ENCODE data around the gene NAPSA.
"Not testable (repeated sequence)": the region's sequence is repeated elsewhere in the genome, so short reads cannot be mapped to it uniquely, and the experiment has no call there.

The NAPSA gene

GRCh38 chr19:50329926-50330294, 35.5 kb downstream of the NAPSA start:
- DNase-seq, result not testable (repeated sequence)

GRCh38 chr19:50329146-50329925, 36.1 kb downstream of the NAPSA start, which contains the start of gene KCNC3:
Gene KCNC3 (minus strand): TSS chr19:50329377. CDS start chr19:50329082, 295 bp downstream.
- peak; percentile 100 for DNase-seq

DNA sequence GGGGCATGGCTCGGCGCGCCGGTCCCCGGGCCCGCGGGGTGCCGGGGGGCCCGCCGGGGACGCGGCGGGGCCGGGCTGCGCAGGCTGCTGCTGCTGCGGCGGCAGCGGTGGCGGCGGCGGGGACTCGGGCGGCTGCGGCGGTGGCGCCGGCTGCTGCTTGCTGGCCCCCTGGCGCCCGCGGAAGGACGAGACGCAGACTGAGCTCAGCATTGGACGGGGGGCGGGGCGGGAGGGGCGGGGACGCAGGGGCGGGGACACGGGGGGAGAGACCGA, 36.6 kb downstream of the NAPSA start:
- no peak for DNase-seq

- DNase-seq, result peak; percentile 57
These were observed 37.1 kb downstream of the NAPSA start for GRCh38 chr19:50328224-50328872.

- no peak for DNase-seq
These were observed 37.8 kb downstream of the NAPSA start for GRCh38 chr19:50327461-50328223.

DNA sequence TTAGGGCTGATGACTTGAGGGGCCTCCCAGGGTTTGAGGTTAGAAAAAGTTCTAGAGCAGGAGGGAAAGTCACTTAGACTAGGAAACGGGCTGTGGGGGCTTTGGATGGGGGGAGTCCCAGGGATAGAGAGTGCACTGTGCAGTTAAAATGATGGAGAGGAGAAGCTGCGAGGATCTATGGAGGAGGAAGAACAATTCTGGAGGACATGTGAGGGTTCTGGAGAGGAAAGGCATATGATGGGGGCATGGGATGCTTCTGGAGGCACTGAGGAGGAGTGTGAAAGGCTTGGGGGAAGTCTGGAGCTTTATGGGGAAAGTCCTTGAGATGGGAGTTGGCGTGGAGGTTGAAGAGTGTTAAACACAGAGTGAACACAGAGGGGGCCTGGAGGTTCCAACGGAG, 38.4 kb downstream of the NAPSA start:
- DNase-seq, result no peak

DNA sequence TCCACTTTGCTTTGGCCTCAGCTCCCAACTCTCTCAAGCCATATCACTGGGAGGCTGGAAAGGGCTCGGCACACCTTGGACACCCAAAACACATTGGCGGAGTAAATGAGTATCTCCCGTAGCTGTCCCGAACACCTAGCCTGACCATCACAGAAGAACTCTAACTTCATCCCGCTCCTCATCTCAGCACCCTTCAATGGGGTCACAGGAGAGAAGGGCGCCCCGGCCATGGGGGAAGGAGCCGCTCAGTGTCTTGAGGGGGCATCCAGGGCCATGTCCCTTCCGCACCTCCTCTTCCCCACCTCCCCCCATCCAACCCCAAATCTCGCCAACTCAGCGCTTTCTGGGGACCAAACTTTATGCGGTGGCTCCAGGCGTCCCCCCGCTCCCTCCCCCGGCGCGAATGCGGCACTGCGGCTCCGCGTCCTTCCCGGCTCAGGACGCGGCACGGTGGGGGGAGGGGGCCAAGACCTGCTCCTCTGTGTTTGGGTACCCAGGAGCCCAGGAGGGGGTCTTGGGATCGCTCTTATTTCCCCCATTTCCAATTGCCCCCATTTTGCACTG, 39.3 kb downstream of the NAPSA start:
- DNase-seq, result no peak

- DNase-seq, result peak; percentile 93
These were observed 39.9 kb downstream of the NAPSA start for GRCh38 chr19:50325310-50326100.

- DNase-seq, result no peak
These were observed 41.1 kb downstream of the NAPSA start for GRCh38 chr19:50324331-50324730.

GRCh38 chr19:50323782-50324133, 41.7 kb downstream of the NAPSA start:
- no peak for DNase-seq

DNA sequence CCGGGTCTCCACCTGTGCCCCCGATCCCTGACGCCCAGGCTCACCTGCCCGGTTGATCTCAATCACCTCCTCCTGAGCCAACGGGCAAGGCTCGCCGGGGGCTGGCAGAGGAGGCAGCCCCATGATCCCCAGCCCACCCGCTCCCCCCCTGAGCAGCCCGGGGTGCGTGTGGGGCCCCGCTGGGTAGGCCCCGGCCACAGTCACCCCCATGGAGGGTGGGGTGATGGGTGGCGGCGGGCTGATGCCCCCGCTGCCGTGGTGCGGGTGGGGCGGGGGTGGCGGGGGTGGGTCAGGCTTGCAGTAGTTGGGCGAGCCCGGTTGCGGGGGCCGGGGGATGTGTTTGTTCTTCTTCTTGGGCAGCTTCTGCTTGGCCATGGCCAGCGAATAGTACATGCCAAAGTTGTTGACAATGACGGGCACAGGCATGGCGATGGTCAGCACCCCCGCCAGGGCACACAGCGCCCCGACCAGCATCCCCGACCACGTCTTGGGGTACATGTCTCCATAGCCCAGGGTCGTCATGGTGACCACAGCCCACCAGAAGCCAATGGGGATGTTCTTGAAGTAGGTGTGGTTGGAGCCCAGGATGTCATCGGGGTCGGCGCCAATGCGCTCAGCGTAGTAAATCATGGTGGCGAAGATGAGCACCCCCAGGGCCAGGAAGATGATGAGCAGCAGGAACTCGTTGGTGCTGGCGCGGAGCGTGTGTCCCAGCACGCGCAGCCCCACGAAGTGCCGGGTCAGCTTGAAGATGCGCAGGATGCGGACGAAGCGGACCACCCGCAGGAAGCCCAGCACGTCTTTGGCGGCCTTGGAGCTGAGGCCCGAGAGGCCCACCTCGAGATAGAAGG, 42.3 kb downstream of the NAPSA start:
- DNase-seq, result no peak

DNA sequence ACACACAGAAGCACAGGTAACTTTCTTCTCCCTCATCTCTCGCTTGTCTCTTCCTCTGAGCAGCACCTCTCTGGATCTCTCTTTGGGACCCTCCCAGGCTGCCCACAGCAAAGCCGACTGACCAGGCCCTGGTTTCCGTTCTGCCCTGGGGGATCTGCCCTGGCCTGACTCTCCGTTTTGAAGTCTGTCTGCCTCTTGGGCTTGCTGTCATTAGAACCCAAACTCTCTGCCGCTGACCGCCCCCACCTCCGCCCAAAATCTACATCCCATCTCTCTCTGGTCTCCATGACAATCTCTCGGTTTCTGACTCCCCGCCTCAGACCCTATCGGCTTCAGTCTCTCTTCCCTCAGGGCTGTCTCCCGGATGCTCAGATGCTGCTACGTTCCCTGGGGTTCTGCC, 43.2 kb downstream of the NAPSA start:
- DNase-seq, result no peak

DNA sequence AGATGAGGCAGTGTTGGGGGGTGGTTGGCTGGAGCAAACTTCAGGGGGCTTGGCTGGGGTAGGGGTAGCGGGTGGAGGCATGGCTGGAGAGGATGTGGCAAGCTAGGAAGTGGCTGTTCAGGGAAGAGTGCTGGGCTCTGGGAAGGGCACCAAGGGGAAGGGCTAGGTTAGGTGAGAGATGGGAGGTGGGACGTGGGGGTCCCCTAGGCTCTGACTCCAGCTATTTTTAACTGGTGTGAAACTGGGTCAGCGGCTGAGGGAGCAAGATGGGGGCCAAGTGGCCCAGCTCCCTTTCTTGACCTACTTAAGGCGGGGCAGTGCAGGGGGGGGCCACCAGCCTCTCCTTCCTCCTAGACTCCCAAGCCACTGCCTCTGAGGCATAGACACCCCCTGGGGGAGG, 43.6 kb downstream of the NAPSA start:
- no peak for DNase-seq

GRCh38 chr19:50320596-50320995, 44.8 kb downstream of the NAPSA start:
- DNase-seq, result no peak

- DNase-seq, result no peak
These were observed 45.4 kb downstream of the NAPSA start for GRCh38 chr19:50320051-50320450.

DNA sequence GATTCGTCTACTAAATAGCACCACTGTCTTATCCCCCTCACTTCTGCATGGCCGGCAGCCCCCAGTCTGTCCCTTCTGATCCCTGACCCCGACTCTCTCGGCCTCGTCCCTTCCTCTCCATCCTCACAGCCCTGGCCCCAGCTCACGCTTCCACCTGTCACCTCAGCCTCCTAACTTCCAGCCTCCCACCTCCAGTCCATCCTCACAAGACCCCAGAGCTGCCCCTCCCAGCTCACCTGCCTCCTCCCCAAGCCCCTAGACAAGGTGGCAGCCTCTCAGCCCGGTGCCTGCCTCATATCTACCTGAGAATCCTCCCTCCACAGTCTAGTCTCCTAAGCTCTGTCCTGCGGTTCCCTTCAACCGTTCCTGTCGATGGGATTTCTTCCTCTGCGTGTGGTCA, 46.3 kb downstream of the NAPSA start:
- no peak for DNase-seq

GRCh38 chr19:50318438-50318837, 47.0 kb downstream of the NAPSA start:
- no peak for DNase-seq

DNA sequence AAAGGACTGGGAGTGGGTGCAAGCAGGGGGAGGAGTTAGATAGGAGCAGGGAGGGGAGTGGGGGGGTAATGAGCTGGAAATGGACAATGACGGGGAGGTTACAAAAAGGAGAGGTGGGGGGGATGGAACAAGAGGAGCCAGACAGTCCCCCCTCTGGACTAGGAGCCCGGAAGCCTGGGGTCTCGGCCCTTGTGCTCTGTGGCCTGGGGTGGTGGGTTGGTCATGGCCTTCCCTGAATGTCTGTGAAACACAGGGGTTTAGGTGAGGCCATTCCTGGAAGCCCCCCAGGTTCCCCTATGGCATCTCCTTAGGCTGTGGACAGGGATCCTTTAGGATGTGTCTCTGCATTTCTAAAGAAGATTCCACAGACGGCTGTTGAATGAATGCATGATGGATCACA, 48.3 kb downstream of the NAPSA start:
- DNase-seq, result no peak

- peak; percentile 70 for DNase-seq
These were observed 49.5 kb downstream of the NAPSA start for GRCh38 chr19:50315773-50316448.

- peak; percentile 50 for DNase-seq
These were observed 50.4 kb downstream of the NAPSA start for GRCh38 chr19:50314724-50315708.

Measured in NCI-H146 (cell line).